Erythroblast (primary cell): Measurements from ENCODE around the gene PLSCR3.

Experiments used
- GATA1 ChIP-seq: IDR thresholded peaks from 2 replicates; pipeline ENCODE4 v1.6.1; 2011; ENCODE audit warnings: low read depth, mild to moderate bottlenecking, control low read depth, low read length, moderate library complexity
- POLR2A ChIP-seq: IDR thresholded peaks from 2 replicates; pipeline ENCODE4 v1.6.1; 2011; ENCODE audit warnings: mild to moderate bottlenecking, low read length

- TF ChIP-seq POLR2A (no peak), GATA1 (no peak)
These were observed 46.5 kb upstream of the PLSCR3 start for GRCh38 chr17:7440834-7441195.
